SU-DHL-6 (cell line): ENCODE results near the gene PDE7B.

ENCODE experiments used
- EZH2phosphoT487 ChIP-seq: fragments of 200-600 bp; sonication (generic), shearing (Covaris generic); conservative IDR thresholded peaks from 2 replicates; pipeline ENCODE4 v1.6.1; 2018; ENCODE audit warnings: mild to moderate bottlenecking, antibody characterized with exemption, low read length, moderate library complexity, mixed read lengths
- TF ChIP-seq, protein P1 (sequence below): fragments of 200-600 bp; sonication (generic); IDR thresholded peaks from one replicate; pipeline ENCODE4 v1.5.1; 2017; ENCODE audit warnings: antibody characterized with exemption, mild to moderate bottlenecking, low read length, moderate library complexity; ENCODE audit not compliant: insufficient read depth, poor library complexity, severe bottlenecking

DNA sequence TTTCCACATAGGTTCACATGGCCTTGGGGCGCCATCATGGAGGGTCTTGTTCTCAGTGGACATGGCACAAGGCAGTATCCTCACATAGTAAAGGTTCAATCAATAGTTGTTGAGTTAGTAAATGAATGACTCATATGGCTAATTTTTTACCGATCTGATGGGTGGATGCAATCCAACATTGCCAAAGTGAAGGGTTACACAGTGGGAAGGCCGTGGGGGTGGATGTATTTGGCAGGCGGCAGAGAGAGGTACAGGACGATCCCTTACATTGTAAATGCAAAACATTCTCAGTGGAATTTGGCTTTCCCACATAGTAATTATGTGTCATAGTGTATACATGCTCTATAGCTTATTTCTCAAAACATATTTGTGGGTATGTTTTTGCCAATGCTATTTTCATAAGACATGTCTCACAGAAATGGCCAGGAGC is 21.0 kb upstream of the PDE7B start:
- no peak for TF ChIP-seq EZH2phosphoT487
- TF ChIP-seq, protein P1, sequence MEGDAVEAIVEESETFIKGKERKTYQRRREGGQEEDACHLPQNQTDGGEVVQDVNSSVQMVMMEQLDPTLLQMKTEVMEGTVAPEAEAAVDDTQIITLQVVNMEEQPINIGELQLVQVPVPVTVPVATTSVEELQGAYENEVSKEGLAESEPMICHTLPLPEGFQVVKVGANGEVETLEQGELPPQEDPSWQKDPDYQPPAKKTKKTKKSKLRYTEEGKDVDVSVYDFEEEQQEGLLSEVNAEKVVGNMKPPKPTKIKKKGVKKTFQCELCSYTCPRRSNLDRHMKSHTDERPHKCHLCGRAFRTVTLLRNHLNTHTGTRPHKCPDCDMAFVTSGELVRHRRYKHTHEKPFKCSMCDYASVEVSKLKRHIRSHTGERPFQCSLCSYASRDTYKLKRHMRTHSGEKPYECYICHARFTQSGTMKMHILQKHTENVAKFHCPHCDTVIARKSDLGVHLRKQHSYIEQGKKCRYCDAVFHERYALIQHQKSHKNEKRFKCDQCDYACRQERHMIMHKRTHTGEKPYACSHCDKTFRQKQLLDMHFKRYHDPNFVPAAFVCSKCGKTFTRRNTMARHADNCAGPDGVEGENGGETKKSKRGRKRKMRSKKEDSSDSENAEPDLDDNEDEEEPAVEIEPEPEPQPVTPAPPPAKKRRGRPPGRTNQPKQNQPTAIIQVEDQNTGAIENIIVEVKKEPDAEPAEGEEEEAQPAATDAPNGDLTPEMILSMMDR: no peak
